OCI-LY7 (cell line): Measurements from ENCODE around the gene EFNA4.

ENCODE experiments used
- CTCF ChIP-seq: fragments of 200-600 bp; sonication (generic); conservative IDR thresholded peaks from 2 replicates; pipeline ENCODE4 v1.5.1; 2014; ENCODE audit warnings: mild to moderate bottlenecking, antibody characterized with exemption, low read length, moderate library complexity, mixed read lengths
- EZH2phosphoT487 ChIP-seq: fragments of 200-600 bp; sonication (generic); IDR thresholded peaks from 2 replicates; pipeline ENCODE4 v1.6.1; 2018; ENCODE audit warnings: low read depth, borderline replicate concordance, mild to moderate bottlenecking, mixed run types, antibody characterized with exemption, low read length, moderate library complexity, mixed read lengths

- TF ChIP-seq CTCF, result no peak
- TF ChIP-seq EZH2phosphoT487, result no peak
These were observed 43.3 kb downstream of the EFNA4 start for GRCh38 chr1:155106862-155107261.
